ENCODE measurements around the gene DPF3.
A peak's percentile ranks its signal among the peaks of the same experiment; 100 is the strongest.

The DPF3 gene

GRCh38 chr14:72800848-72801370, 93.0 kb downstream of the DPF3 start:
- no peaks in the 10 kb centered on the region for H3K9me3 ChIP-seq (replicated peaks in 1 of 2; ENCODE audit: control insufficient read depth in 2 of 2, insufficient read depth in 1 of 2, low read depth in 1 of 2, low read length in 2 of 2)
- peaks cover 0 to 4% of the 10 kb centered on the region in 2 donors for H3K4me1 ChIP-seq (ENCODE audit: control insufficient read depth in 2 of 2, insufficient read depth in 1 of 2, low read depth in 1 of 2, low read length in 2 of 2)
- no CpG with 5 or more reads among the region's 4 CpGs for WGBS, 2 donors (ENCODE audit: extremely low coverage in 2 of 2, insufficient read length in 2 of 2, insufficient replicate concordance in 1 of 2)
- H3K27ac ChIP-seq (replicated peaks; ENCODE audit: low read length): no peak overlapping the region
- H3K9ac ChIP-seq (ENCODE audit: low read depth, low read length, poor library complexity): no peak overlapping the region
- H2AFZ ChIP-seq (ENCODE audit: low read length): no peak overlapping the region
- H4K91ac ChIP-seq (ENCODE audit: low read depth, low read length, poor library complexity): no peak overlapping the region
- H4K8ac ChIP-seq (ENCODE audit: low read depth, low read length): no peak overlapping the region
- no peak overlapping the region for H3K23ac ChIP-seq (ENCODE audit: low read depth, low read length, poor library complexity)
- no peaks in the 10 kb centered on the region for H3K79me1 ChIP-seq (ENCODE audit: low read depth, low read length)
- no peak overlapping the region for H3K4ac ChIP-seq (ENCODE audit: low read length)
- H2BK12ac ChIP-seq (ENCODE audit: low read length): no peak overlapping the region
- H2AK5ac ChIP-seq (ENCODE audit: low read depth, low read length): no peak overlapping the region
- no peak overlapping the region for H2BK5ac ChIP-seq (ENCODE audit: low read length)
- no peak overlapping the region for H2BK15ac ChIP-seq (ENCODE audit: low read length)
- no peak for DNase-seq (ENCODE audit: low spot score)
- no peak overlapping the region for H3K4me3 ChIP-seq (ENCODE audit: low read length in 2 of 2)
- no peaks in the 10 kb centered on the region for H3K36me3 ChIP-seq (replicated peaks in 1 of 2; ENCODE audit: control insufficient read depth in 2 of 2, insufficient read depth in 2 of 2, low read length in 2 of 2)
- no peak overlapping the region for H2BK120ac ChIP-seq (ENCODE audit: low read depth, low read length)
- H3K18ac ChIP-seq (ENCODE audit: low read length): no peak overlapping the region
- no peak overlapping the region for H3K4me2 ChIP-seq (ENCODE audit: insufficient read depth, low read length, poor library complexity, severe bottlenecking)
- no peak overlapping the region for H3K14ac ChIP-seq (ENCODE audit: low read length)
- no peaks in the 10 kb centered on the region for H3K27me3 ChIP-seq (ENCODE audit: control insufficient read depth in 3 of 3, insufficient read depth in 3 of 3, low read depth in 1 of 3, low read length in 3 of 3)

GRCh38 chr14:72800296-72800695, 93.6 kb downstream of the DPF3 start:
- no peak overlapping the region for H3K14ac ChIP-seq (ENCODE audit: low read length)
- H3K4ac ChIP-seq (ENCODE audit: low read length): no peak overlapping the region
- no peak overlapping the region for H2BK5ac ChIP-seq (ENCODE audit: low read length)
- H2AFZ ChIP-seq (ENCODE audit: low read length): no peak overlapping the region
- peak overlapping the region in 1 of 2 donors; percentile 1 for H3K4me3 ChIP-seq (ENCODE audit: low read length in 2 of 2)
- H3K18ac ChIP-seq (ENCODE audit: low read length): no peak overlapping the region
- no peak overlapping the region for H2BK12ac ChIP-seq (ENCODE audit: low read length)
- H3K79me1 ChIP-seq (ENCODE audit: low read depth, low read length): no peaks in the 10 kb centered on the region
- H2BK120ac ChIP-seq (ENCODE audit: low read depth, low read length): no peak overlapping the region
- DNase-seq (ENCODE audit: low spot score): no peak
- no peak overlapping the region for H2BK15ac ChIP-seq (ENCODE audit: low read length)
- no peak overlapping the region for H2AK5ac ChIP-seq (ENCODE audit: low read depth, low read length)
- H3K27me3 ChIP-seq (ENCODE audit: control insufficient read depth in 3 of 3, insufficient read depth in 3 of 3, low read depth in 1 of 3, low read length in 3 of 3): no peaks in the 10 kb centered on the region
- H3K4me2 ChIP-seq (ENCODE audit: insufficient read depth, low read length, poor library complexity, severe bottlenecking): no peak overlapping the region
- H3K23ac ChIP-seq (ENCODE audit: low read depth, low read length, poor library complexity): no peak overlapping the region
- no peak overlapping the region for H4K8ac ChIP-seq (ENCODE audit: low read depth, low read length)
- H3K9me3 ChIP-seq (replicated peaks in 1 of 2; ENCODE audit: control insufficient read depth in 2 of 2, insufficient read depth in 1 of 2, low read depth in 1 of 2, low read length in 2 of 2): no peaks in the 10 kb centered on the region
- H4K91ac ChIP-seq (ENCODE audit: low read depth, low read length, poor library complexity): no peak overlapping the region
- WGBS, 2 donors (ENCODE audit: extremely low coverage in 2 of 2, insufficient read length in 2 of 2, insufficient replicate concordance in 1 of 2): no CpG with 5 or more reads among the region's 2 CpGs
- peak overlapping the region; percentile 56 for H3K9ac ChIP-seq (ENCODE audit: low read depth, low read length, poor library complexity)
- H3K27ac ChIP-seq (replicated peaks; ENCODE audit: low read length): no peak overlapping the region
- no peaks in the 10 kb centered on the region for H3K36me3 ChIP-seq (replicated peaks in 1 of 2; ENCODE audit: control insufficient read depth in 2 of 2, insufficient read depth in 2 of 2, low read length in 2 of 2)
- H3K4me1 ChIP-seq (ENCODE audit: control insufficient read depth in 2 of 2, insufficient read depth in 1 of 2, low read depth in 1 of 2, low read length in 2 of 2): peaks cover 0 to 4% of the 10 kb centered on the region in 2 donors

GRCh38 chr14:72796935-72797334, 97.0 kb downstream of the DPF3 start:
- Histone ChIP-seq H3K36me3 (replicated peaks in 1 of 2; ENCODE audit: control insufficient read depth in 2 of 2, insufficient read depth in 2 of 2, low read length in 2 of 2) (no peaks in the 10 kb centered on the region), H2AFZ (ENCODE audit: low read length) (peak overlapping the region; percentile 35), H3K4me2 (ENCODE audit: insufficient read depth, low read length, poor library complexity, severe bottlenecking) (no peak overlapping the region), H2BK5ac (ENCODE audit: low read length) (no peak overlapping the region), H2BK15ac (ENCODE audit: low read length) (no peak overlapping the region), H3K4me3 (ENCODE audit: low read length in 2 of 2) (no peak overlapping the region), H3K4ac (ENCODE audit: low read length) (no peak overlapping the region), H2BK120ac (ENCODE audit: low read depth, low read length) (no peak overlapping the region), H3K27ac (replicated peaks; ENCODE audit: low read length) (no peak overlapping the region), H2BK12ac (ENCODE audit: low read length) (no peak overlapping the region), H3K9ac (ENCODE audit: low read depth, low read length, poor library complexity) (no peak overlapping the region), H3K18ac (ENCODE audit: low read length) (no peak overlapping the region), H4K91ac (ENCODE audit: low read depth, low read length, poor library complexity) (no peak overlapping the region), H2AK5ac (ENCODE audit: low read depth, low read length) (no peak overlapping the region), H3K27me3 (ENCODE audit: control insufficient read depth in 3 of 3, insufficient read depth in 3 of 3, low read depth in 1 of 3, low read length in 3 of 3) (no peaks in the 10 kb centered on the region), H3K4me1 (ENCODE audit: control insufficient read depth in 2 of 2, insufficient read depth in 1 of 2, low read depth in 1 of 2, low read length in 2 of 2) (peaks cover 0 to 8% of the 10 kb centered on the region in 2 donors), H3K23ac (ENCODE audit: low read depth, low read length, poor library complexity) (no peak overlapping the region), H3K9me3 (replicated peaks in 1 of 2; ENCODE audit: control insufficient read depth in 2 of 2, insufficient read depth in 1 of 2, low read depth in 1 of 2, low read length in 2 of 2) (no peaks in the 10 kb centered on the region), H3K14ac (ENCODE audit: low read length) (no peak overlapping the region), H3K79me1 (ENCODE audit: low read depth, low read length) (no peaks in the 10 kb centered on the region), H4K8ac (ENCODE audit: low read depth, low read length) (no peak overlapping the region)
- no CpG with 5 or more reads among the region's 6 CpGs for WGBS, 2 donors (ENCODE audit: extremely low coverage in 2 of 2, insufficient read length in 2 of 2, insufficient replicate concordance in 1 of 2)
- DNase-seq (ENCODE audit: low spot score): no peak

GRCh38 chr14:72793156-72793939, 100.6 kb downstream of the DPF3 start:
- H2AK5ac ChIP-seq (ENCODE audit: low read depth, low read length): no peak overlapping the region
- H3K27ac ChIP-seq (replicated peaks; ENCODE audit: low read length): no peak overlapping the region
- no peak overlapping the region for H3K14ac ChIP-seq (ENCODE audit: low read length)
- H3K18ac ChIP-seq (ENCODE audit: low read length): no peak overlapping the region
- no CpG with 5 or more reads among the region's 7 CpGs for WGBS, 2 donors (ENCODE audit: extremely low coverage in 2 of 2, insufficient read length in 2 of 2, insufficient replicate concordance in 1 of 2)
- H3K9ac ChIP-seq (ENCODE audit: low read depth, low read length, poor library complexity): no peak overlapping the region
- H4K8ac ChIP-seq (ENCODE audit: low read depth, low read length): no peak overlapping the region
- H3K36me3 ChIP-seq (replicated peaks in 1 of 2; ENCODE audit: control insufficient read depth in 2 of 2, insufficient read depth in 2 of 2, low read length in 2 of 2): no peaks in the 10 kb centered on the region
- no peaks in the 10 kb centered on the region for H3K27me3 ChIP-seq (ENCODE audit: control insufficient read depth in 3 of 3, insufficient read depth in 3 of 3, low read depth in 1 of 3, low read length in 3 of 3)
- no peak overlapping the region for H2BK15ac ChIP-seq (ENCODE audit: low read length)
- no peak overlapping the region for H2BK5ac ChIP-seq (ENCODE audit: low read length)
- no peaks in the 10 kb centered on the region for H3K79me1 ChIP-seq (ENCODE audit: low read depth, low read length)
- no peak overlapping the region for H2BK120ac ChIP-seq (ENCODE audit: low read depth, low read length)
- H3K4me2 ChIP-seq (ENCODE audit: insufficient read depth, low read length, poor library complexity, severe bottlenecking): no peak overlapping the region
- no peaks in the 10 kb centered on the region for H3K9me3 ChIP-seq (replicated peaks in 1 of 2; ENCODE audit: control insufficient read depth in 2 of 2, insufficient read depth in 1 of 2, low read depth in 1 of 2, low read length in 2 of 2)
- no peak overlapping the region for H3K4me3 ChIP-seq (ENCODE audit: low read length in 2 of 2)
- H3K23ac ChIP-seq (ENCODE audit: low read depth, low read length, poor library complexity): no peak overlapping the region
- no peak overlapping the region for H3K4ac ChIP-seq (ENCODE audit: low read length)
- H3K4me1 ChIP-seq (ENCODE audit: control insufficient read depth in 2 of 2, insufficient read depth in 1 of 2, low read depth in 1 of 2, low read length in 2 of 2): peaks cover under 1 to 10% of the 10 kb centered on the region in 2 donors
- H4K91ac ChIP-seq (ENCODE audit: low read depth, low read length, poor library complexity): no peak overlapping the region
- DNase-seq (ENCODE audit: low spot score): no peak
- peak overlapping the region; percentile 30 for H2AFZ ChIP-seq (ENCODE audit: low read length)
- H2BK12ac ChIP-seq (ENCODE audit: low read length): no peak overlapping the region

All from neuronal stem cell (in vitro differentiated cells).